GM12801 (cell line): ENCODE results near the gene SND1.

Experiments
- TF ChIP-seq, protein P1 (sequence below): IDR thresholded peaks from one replicate; pipeline ENCODE4 v1.5.1; 2011; ENCODE audit warnings: control low read depth; ENCODE audit not compliant: insufficient read length; ENCODE audit errors: extremely low read depth

Gene SND1

DNA sequence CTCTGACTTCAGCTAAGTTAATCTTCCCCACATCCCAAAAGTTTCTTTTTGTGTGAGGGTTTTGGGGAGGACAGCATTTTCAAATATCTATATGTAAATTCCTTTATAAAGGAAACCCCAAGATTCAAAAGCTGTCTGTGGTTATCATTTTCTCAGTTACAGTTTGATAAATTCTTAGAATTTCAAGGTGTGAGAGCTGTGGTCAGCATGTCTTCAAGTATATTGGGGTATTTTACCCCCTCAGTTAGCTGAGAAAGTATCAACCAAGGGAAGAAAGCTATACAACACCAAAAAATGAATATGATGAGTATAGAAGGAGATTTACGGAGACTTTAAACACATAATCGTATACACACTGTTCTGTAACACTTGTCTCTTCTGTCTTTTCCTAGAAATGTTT is 109.2 kb downstream of the SND1 start:
- TF ChIP-seq, protein P1, sequence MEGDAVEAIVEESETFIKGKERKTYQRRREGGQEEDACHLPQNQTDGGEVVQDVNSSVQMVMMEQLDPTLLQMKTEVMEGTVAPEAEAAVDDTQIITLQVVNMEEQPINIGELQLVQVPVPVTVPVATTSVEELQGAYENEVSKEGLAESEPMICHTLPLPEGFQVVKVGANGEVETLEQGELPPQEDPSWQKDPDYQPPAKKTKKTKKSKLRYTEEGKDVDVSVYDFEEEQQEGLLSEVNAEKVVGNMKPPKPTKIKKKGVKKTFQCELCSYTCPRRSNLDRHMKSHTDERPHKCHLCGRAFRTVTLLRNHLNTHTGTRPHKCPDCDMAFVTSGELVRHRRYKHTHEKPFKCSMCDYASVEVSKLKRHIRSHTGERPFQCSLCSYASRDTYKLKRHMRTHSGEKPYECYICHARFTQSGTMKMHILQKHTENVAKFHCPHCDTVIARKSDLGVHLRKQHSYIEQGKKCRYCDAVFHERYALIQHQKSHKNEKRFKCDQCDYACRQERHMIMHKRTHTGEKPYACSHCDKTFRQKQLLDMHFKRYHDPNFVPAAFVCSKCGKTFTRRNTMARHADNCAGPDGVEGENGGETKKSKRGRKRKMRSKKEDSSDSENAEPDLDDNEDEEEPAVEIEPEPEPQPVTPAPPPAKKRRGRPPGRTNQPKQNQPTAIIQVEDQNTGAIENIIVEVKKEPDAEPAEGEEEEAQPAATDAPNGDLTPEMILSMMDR = no peak

DNA sequence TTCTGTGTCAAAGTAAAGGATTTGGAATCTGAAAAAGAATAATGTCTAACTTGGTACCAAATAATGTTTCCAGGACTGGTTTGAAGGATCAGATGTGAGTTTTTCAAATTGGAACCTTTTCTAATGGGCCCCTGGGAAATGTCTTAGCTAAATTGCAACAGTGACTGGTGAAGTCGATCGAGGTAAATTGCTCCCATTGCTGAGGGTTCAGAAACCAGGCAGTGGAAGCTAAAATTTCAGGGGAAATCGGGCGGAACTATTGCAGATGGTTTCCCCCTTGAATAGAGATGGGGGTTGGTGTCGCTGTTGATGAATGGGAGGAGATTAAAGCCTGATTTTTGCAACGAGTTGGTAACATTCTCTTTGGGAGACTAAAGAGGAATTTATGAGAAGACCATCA is 112.7 kb downstream of the SND1 start:
- TF ChIP-seq, protein P1 = no peak

DNA sequence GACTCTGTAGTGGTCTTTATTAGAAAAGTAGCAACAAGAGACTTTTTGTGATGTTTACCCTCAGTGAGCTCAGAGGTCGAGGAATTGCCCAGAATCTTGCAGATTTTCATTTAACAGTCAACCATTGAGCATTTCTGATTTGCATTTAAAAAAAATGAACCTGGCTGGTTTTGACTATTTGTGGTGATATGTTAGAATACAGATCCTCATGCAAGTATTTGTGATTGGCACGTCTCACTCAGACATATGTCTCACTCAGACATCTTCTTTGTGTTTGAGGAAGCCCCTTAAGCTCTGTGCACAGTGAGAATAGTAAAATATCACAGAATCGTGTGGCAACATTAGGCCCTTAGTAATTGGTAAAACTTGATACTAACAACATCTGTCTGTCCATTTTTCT is 113.2 kb downstream of the SND1 start:
- TF ChIP-seq, protein P1 = no peak

DNA sequence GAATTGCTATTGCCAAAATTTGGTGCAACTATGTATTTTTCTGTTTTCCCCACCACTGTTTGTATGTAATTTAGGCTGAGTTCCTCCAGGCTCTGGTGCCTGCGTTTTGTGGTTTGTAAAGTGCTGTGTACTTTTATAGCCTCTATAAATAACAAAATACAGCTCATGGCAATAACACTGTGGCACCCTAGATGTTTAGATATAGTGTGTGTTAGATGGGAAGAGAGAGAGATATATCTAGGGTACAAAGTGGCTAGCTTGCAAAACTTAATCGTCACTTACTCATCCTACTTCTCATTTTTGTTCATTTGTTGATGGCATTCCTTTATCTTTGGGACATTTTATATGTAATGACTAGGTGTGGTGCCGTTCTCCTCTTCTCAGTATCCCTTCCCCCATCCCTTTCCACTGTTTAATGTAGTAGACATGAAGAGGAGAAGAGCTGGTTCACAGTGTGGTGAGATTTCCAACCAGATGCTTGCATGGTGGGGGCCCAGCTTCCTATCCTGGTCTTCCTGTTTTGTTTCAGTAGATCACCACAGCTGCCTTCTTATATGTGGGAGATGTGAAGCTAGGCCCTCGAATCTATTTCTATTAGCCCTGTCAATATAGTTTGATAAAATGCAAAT is 115.0 kb downstream of the SND1 start:
- TF ChIP-seq, protein P1 = no peak

DNA sequence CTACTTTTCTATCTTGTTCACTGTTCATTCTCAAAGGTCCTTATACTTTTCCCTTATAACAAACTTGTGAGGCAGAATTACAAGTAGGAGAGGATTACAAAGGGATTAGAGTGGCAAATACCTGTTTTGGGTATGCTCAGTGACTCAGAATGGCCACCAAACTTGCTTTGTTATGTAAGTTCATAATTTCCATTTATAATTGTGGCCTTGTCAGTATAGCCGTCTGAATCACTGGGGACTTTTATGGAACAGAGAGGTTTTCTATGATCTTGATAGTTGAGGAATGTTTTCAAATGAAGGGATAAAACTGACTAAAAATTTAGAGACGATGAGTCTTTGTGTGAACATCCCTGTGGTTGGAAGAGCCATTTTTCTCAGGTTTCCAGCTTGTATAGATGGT is 116.2 kb downstream of the SND1 start:
- TF ChIP-seq, protein P1 = no peak

DNA sequence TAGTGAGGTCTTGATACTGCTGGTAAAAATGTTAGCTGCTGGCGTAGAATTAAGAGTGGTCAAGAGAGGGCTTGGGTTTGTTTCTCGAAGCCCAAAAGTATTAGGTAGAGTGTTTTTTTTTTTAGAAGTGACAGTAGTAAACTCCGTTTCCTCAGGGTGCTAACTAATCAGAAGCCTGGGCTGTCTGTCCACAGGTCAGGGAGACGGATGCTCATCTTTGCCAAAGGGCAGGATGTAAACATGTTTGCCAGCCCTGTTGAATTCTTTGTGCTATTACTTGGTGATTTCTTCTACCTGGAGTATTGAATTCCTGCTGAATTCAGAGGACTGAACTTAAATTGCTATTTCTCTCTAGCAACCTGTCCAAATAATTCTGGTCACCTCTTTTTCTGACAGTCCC is 117.1 kb downstream of the SND1 start:
- TF ChIP-seq, protein P1 = no peak

DNA sequence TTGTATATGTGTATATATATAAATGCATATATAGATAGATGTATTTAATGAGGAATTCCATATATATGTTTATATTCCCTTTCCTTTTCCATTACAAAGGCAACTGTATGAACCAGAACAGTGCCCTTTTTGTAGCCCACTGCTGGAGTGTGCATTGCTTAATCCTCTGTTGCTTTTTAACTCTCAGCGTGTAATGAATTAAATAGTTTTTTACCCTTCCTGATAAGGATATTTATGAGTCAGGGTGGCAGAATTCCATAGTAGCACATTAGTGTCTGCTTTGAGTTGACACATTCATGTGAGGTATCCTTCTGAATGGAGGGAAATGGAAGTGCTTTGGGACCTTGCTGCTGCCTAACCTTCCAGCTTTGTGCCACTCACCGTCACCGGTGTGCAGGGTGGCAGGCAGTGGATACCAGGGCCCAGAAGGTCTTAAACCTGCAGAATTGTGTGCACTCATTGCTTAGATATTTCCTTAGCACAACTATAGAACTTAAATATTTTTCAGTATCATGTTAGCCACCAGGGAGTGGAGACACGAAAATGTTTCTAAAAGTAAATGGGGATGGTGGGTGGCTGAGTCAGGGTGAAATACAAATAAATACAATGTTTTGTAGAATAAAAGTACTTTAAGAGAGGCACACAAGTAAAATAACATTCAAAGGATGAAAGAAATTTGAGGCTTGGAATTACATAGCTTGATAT is 117.9 kb downstream of the SND1 start:
- TF ChIP-seq, protein P1 = no peak
